Activated T-cell treated with anti-CD3 and anti-CD28 coated beads, Interleukin-2, amount 50 U/mL, for 4 hours (primary cell): ENCODE results near the gene SLC24A3. TPM values are rescaled to one million over a fixed set of nuclear protein-coding genes. Genes with fewer than 3 reads are reported as not detected.

Experiments
- ATAC-seq, 2 donors: fragments of 200-7000 bp; cut with Tn5 transposase; one replicate each; pipeline ENCODE4 v1.10.0; 2021
- DNase-seq: peaks from one replicate; pipeline ENCODE4 v3.0.0-alpha.2; 2020
- H3K27me3 Mint-ChIP-seq: one replicate; pipeline ENCODE4 v1.8.0; 2021; ENCODE audit warnings: low read depth, mixed read lengths
- H3K36me3 Mint-ChIP-seq: one replicate; pipeline ENCODE4 v1.8.0; 2022; ENCODE audit warnings: mixed read lengths; ENCODE audit not compliant: insufficient read depth
- H3K4me1 Mint-ChIP-seq: one replicate; pipeline ENCODE4 v1.8.0; 2021; ENCODE audit warnings: low read depth, mixed read lengths
- H3K4me3 Mint-ChIP-seq: one replicate; pipeline ENCODE4 v1.8.0; 2021; ENCODE audit warnings: mild to moderate bottlenecking, moderate library complexity, mixed read lengths
- H3K9me3 Mint-ChIP-seq: one replicate; pipeline ENCODE4 v1.8.0; 2021; ENCODE audit warnings: mixed read lengths
- total RNA-seq, 3 donors: library from RNA; stranded (reverse); gene quantifications; one replicate each; pipeline ENCODE4 v1.2.1, GENCODE V29; 2021

SLC24A3 gene
- total RNA-seq, 3 donors from 2014 or later, result 0.05 to 0.10 TPM; not detected in 1

GRCh38 chr20:19709635-19710335, 497.3 kb downstream of the SLC24A3 start:
- Mint-ChIP-seq H3K36me3 (no peaks in the 10 kb centered on the region), H3K9me3 (peaks cover under 1% of the 10 kb centered on the region), H3K27me3 (peaks cover 5% of the 10 kb centered on the region), H3K4me1 (no peaks in the 10 kb centered on the region), H3K4me3 (no peak overlapping the region)
- ATAC-seq, result no peak
- no peak for DNase-seq

- Mint-ChIP-seq H3K4me1 (no peaks in the 10 kb centered on the region), H3K36me3 (no peaks in the 10 kb centered on the region), H3K27me3 (peaks cover 5% of the 10 kb centered on the region), H3K9me3 (peaks cover 3% of the 10 kb centered on the region), H3K4me3 (no peak overlapping the region)
- ATAC-seq, result no peak
- DNase-seq, result no peak
Measured at GRCh38 chr20:19710336-19711120, 498.1 kb downstream of the SLC24A3 start.

DNA sequence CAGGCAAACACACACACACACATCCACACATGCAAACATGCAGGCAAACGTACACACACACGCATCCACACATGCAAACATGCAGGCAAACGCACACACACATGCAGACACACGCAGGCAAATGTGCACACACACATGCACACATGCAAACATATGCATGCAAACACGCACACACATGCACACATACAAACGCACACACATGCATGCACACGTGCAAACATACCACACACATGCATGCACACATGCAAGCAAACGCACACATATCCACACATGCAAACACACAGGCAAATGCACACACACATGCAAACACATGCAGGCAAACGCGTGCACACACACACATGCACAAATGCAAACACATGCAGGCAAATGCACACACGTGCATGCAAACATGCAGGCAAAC, 498.7 kb downstream of the SLC24A3 start:
- no peak for DNase-seq

DNA sequence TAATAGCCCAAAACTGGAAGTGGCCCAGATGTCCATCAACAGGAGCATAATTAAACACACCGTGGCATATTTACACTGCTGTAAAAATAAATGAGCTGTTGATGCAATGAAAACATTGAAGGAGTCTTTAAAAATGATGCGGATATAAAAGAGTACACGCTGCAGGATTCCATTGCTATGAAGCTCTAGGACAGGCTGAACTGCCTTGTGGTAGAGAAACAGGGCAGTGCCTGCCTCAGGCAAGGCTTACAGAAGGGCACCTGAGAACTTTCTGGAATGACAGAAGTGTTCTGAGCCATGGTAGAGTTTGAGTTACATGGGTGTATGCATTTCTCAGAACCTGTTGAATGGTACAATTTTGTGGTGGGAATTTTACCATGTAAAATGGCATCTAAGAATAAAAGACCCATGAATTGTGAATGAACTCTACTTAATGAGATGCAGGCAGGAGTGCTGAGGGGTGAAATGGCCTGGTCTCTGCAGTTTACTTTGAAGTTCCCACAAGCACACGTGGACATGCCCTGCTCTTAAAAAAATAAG, 500.3 kb downstream of the SLC24A3 start:
- no peaks in the 10 kb centered on the region for H3K4me1 Mint-ChIP-seq
- ATAC-seq (no peak), DNase-seq (no peak)
- H3K9me3 Mint-ChIP-seq, result peaks cover 3% of the 10 kb centered on the region
- no peaks in the 10 kb centered on the region for H3K36me3 Mint-ChIP-seq
- H3K4me3 Mint-ChIP-seq, result no peak overlapping the region
- peaks cover 5% of the 10 kb centered on the region for H3K27me3 Mint-ChIP-seq

More for the DNA sequence above, 498.7 kb downstream of the SLC24A3 start:
- H3K27me3 Mint-ChIP-seq, result peaks cover 5% of the 10 kb centered on the region
- H3K36me3 Mint-ChIP-seq, result no peaks in the 10 kb centered on the region
- no peak overlapping the region for H3K4me3 Mint-ChIP-seq
- H3K9me3 Mint-ChIP-seq, result peaks cover 3% of the 10 kb centered on the region
- ATAC-seq, result no peak
- H3K4me1 Mint-ChIP-seq, result no peaks in the 10 kb centered on the region

DNA sequence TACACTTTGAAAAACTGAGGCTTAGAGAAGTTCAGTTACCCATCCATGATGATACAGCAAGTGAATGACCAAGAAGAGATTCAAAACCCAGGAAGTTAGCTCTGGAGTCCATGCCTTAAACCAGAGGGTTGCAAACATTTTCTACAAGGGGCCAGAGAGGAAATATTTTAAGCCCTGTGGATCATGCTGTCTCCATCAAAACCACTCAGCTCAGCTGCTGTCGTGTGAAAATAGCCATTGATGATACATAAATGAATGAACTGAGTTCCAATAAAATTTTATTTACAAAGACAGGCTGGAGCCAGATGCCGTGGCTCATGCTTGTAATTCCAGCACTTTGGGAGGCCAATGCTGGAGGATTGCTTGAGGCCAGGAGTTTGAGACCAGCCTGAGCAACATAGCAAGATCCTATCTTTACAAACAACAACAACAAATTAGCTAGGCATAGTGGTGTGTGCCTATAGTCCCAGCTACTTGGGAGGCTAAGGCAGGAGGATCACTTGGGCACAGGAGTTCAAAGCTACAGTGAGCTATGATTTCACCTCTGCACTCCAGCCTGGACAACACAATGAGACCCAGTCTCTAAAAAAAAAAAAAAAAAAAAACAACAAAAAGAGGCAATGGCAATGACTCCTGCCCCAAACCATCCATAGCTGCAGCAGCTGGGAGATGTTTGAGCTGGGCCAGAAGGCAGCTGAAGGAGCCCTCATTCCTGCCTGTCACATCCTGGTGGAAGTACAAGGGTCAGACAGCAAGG, 501.6 kb downstream of the SLC24A3 start:
- no peak for DNase-seq
- H3K4me1 Mint-ChIP-seq, result no peaks in the 10 kb centered on the region
- H3K4me3 Mint-ChIP-seq, result no peak overlapping the region
- H3K9me3 Mint-ChIP-seq, result peaks cover 3% of the 10 kb centered on the region
- no peak for ATAC-seq
- H3K36me3 Mint-ChIP-seq, result no peaks in the 10 kb centered on the region
- H3K27me3 Mint-ChIP-seq, result peaks cover 2% of the 10 kb centered on the region

- H3K4me1 Mint-ChIP-seq, result no peaks in the 10 kb centered on the region
- ATAC-seq, result no peak
- no peak overlapping the region for H3K4me3 Mint-ChIP-seq
- no peaks in the 10 kb centered on the region for H3K27me3 Mint-ChIP-seq
- no peak for DNase-seq
- no peaks in the 10 kb centered on the region for H3K36me3 Mint-ChIP-seq
- peaks cover 3% of the 10 kb centered on the region for H3K9me3 Mint-ChIP-seq
Measured at GRCh38 chr20:19714579-19714840, 502.1 kb downstream of the SLC24A3 start.

DNA sequence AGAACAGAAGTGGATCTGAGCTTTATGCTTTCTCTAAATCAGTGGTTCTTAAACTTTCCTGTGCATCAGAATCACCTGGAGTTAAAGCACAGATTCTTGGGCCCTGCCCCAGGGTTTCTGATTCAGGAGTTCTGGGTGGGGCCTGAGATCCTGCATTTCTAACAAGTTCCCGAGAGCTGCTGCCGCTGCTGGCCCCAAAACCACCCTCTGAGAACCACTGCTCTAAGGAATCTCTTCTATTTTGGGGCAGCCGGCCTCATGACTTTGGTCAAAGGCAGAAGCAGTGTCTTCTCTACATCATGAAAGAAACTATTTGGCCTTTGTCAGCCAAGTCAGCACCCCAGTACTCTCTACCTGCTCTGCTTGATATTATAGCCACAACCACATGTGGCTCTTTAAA, 503.5 kb downstream of the SLC24A3 start:
- Mint-ChIP-seq H3K9me3 (peaks cover 3% of the 10 kb centered on the region), H3K4me3 (no peak overlapping the region), H3K4me1 (no peaks in the 10 kb centered on the region), H3K27me3 (no peaks in the 10 kb centered on the region), H3K36me3 (no peaks in the 10 kb centered on the region)
- no peak for DNase-seq
- ATAC-seq, result no peak

GRCh38 chr20:19718880-19719279, 506.4 kb downstream of the SLC24A3 start:
- H3K4me1 Mint-ChIP-seq, result no peaks in the 10 kb centered on the region
- no peaks in the 10 kb centered on the region for H3K27me3 Mint-ChIP-seq
- H3K4me3 Mint-ChIP-seq, result no peak overlapping the region
- DNase-seq, result no peak
- peaks cover 3% of the 10 kb centered on the region for H3K9me3 Mint-ChIP-seq
- ATAC-seq, result no peak
- H3K36me3 Mint-ChIP-seq, result no peaks in the 10 kb centered on the region

DNA sequence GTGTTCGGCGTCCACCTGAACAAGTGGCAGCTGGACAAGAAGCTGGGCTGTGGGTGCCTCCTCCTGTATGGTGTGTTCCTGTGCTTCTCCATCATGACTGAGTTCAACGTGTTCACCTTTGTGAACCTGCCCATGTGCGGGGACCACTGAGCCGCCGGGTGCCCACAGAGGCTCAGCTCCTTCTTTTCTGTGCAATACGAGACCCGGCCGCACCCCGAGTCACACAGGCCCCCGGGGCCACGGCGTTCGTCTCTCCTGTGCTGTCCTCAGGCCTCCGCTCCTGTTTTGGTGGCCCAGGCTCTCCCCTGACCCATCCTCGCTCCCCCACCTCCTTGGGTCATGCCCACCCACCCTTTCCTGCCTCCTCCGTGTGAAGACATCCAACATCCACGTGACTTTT, 508.5 kb downstream of the SLC24A3 start:
- DNase-seq (no peak), ATAC-seq (no peak)
- Mint-ChIP-seq H3K27me3 (no peaks in the 10 kb centered on the region), H3K9me3 (no peaks in the 10 kb centered on the region), H3K4me1 (no peaks in the 10 kb centered on the region), H3K36me3 (no peaks in the 10 kb centered on the region), H3K4me3 (no peak overlapping the region)

DNA sequence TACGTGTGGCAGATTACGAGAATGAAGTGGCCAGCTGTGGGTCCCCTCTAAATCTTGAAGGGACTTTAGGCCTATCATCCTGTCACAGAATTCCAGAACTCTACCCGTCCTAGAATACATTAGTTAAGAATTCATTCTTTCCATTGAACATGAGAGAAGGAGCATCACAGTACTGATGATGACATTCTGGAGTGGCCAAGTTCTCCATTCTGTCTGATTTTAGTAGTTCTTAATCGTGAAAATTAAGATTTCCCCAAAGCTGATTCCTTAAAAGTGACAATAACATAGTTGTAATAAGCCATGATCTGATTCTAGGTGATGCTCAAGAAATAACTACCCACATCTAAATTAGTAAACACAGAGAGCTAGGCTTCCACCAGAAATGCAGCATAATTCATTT, 510.6 kb downstream of the SLC24A3 start:
- no peak for DNase-seq
- H3K4me1 Mint-ChIP-seq, result no peaks in the 10 kb centered on the region
- no peak overlapping the region for H3K4me3 Mint-ChIP-seq
- no peak for ATAC-seq
- no peaks in the 10 kb centered on the region for H3K9me3 Mint-ChIP-seq
- H3K36me3 Mint-ChIP-seq, result no peaks in the 10 kb centered on the region
- no peaks in the 10 kb centered on the region for H3K27me3 Mint-ChIP-seq

GRCh38 chr20:19723813-19724430, 511.5 kb downstream of the SLC24A3 start:
- no peak overlapping the region for H3K4me3 Mint-ChIP-seq
- DNase-seq, result no peak
- ATAC-seq, result no peak
- H3K27me3 Mint-ChIP-seq, result no peaks in the 10 kb centered on the region
- no peaks in the 10 kb centered on the region for H3K36me3 Mint-ChIP-seq
- no peaks in the 10 kb centered on the region for H3K4me1 Mint-ChIP-seq
- no peaks in the 10 kb centered on the region for H3K9me3 Mint-ChIP-seq

GRCh38 chr20:19725373-19725772, 512.9 kb downstream of the SLC24A3 start:
- ATAC-seq (no peak), DNase-seq (no peak)
- Mint-ChIP-seq H3K4me1 (no peaks in the 10 kb centered on the region), H3K27me3 (no peaks in the 10 kb centered on the region), H3K9me3 (no peaks in the 10 kb centered on the region), H3K4me3 (no peak overlapping the region), H3K36me3 (no peaks in the 10 kb centered on the region)

- H3K4me3 Mint-ChIP-seq, result no peak overlapping the region
- no peaks in the 10 kb centered on the region for H3K4me1 Mint-ChIP-seq
- ATAC-seq, result no peak
- H3K36me3 Mint-ChIP-seq, result no peaks in the 10 kb centered on the region
- DNase-seq, result no peak
- no peaks in the 10 kb centered on the region for H3K9me3 Mint-ChIP-seq
- H3K27me3 Mint-ChIP-seq, result no peaks in the 10 kb centered on the region
Measured at GRCh38 chr20:19725814-19726525, 513.5 kb downstream of the SLC24A3 start.
